GM13976 (cell line): ENCODE data around the gene ERN1.

ENCODE experiments used
- DNase-seq: peaks from one replicate; pipeline ENCODE4 v3.0.0; 2012; ENCODE audit warnings: low spot score
- CTCF ChIP-seq: IDR thresholded peaks from 2 replicates; pipeline ENCODE4 v1.5.1; 2012; ENCODE audit warnings: borderline replicate concordance, mild to moderate bottlenecking; ENCODE audit not compliant: insufficient read depth; ENCODE audit errors: extremely low read depth, missing control alignments, control extremely low read depth
- in situ Hi-C: fragments of 300-500 bp; cut with MboI; formaldehyde crosslinking; loops from one replicate; pipeline ENCODE4 v1.12.0; 2022; ENCODE audit warnings: low sequenced_read_pairs, mixed read lengths, inconsistent platforms; ENCODE audit not compliant: unreplicated experiment

The ERN1 gene

DNA sequence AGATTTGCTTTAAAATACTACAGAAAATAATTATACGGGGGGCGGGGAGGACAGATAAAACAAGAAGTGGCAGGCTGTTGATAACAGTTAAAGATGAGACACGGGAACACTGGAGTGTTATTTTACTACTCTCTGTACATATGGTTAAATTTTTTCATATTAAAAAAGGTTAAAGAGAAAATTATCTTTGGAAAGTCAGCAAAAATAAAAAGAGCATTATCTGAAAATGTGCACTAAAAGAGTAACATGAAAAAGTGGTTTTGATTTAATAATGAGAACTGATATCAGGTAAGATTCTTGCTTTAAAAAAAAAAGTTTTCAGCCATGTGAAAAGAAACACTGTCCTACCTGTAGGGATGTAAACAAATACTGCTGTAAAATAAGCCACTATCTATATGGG, 46.9 kb downstream of the ERN1 start:
- TF ChIP-seq CTCF: no peak

DNA sequence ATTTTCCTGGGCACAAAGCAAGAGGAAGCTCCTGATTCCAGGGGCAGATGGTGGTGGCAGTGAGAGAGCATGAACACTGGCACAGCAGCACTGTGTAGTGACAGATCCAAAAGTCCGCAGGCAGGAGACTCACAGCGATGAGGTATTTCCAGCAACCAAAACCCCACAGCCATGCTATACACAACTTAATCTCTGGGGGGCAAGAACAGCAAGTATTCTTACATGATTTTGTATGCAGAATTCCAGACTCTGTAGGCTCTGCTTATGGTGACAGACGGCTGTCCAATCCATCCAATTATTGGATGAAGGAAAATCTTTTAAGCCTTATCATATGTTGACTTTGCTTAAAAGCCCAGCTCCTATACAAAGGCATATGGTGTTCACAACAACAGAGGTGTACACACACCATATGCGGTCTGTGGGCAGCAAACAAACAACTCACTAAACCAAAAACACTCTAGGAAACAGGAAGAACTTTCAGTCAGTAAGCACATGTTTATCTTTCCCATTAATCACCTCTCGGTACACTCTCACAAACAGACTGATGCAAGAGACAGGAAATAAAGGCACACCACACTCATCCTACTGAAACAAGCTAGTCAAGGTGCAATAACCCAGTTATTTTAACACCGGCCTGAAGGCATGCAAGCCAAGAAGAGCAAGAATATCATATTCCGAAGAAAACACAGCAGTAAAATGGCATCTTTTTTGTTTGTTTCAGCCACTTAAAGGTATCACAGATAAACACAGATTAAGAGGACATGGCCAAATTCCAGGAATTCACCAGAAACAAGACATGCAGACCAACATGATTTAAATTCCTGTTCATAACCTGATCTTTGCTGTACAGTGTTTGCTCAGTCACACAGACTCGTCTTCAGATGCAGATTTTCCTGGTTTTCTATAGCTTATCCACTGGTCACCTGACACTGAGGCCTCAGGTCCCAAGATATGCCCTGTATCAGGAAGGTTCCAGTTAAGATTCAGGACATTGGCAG, 47.8 kb downstream of the ERN1 start:
- DNase-seq: no peak
- no peak for TF ChIP-seq CTCF
- in situ Hi-C loops: no loop called here

More for the DNA sequence above, 46.9 kb downstream of the ERN1 start:
- no peak for DNase-seq
- in situ Hi-C loops: no loop called here

DNA sequence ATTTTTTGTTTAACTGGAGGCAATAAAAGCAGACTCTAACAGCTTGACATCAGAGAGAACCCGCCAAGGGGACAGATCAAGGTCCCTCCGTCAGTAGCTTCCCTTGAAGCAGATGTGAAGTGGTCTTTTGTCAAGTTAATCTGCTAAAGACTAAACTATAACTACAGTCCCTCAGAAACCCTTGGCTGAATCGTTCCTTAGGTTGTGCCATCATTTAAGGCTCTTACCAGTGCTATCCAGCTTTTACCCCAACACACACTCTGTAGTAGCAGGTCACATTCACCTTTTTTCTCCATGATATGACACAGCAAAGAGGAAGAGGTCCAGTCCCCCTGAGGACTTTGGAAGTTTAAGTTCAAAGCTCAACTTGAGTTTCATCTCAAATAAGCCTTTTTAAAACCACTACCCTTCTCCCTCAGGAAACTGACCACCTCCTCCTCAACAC, 49.7 kb downstream of the ERN1 start:
- no peak for DNase-seq
- in situ Hi-C loops: no loop called here
- no peak for TF ChIP-seq CTCF

GRCh38 chr17:64077379-64077778, 52.6 kb downstream of the ERN1 start:
- no peak for TF ChIP-seq CTCF
- in situ Hi-C loops: loop anchor here (10.0 kb wide), 1 partner anchor 47 kb away; no protein-coding TSS in a partner anchor
- no peak for DNase-seq

- no peak for TF ChIP-seq CTCF
- DNase-seq: peak; percentile 52
- in situ Hi-C loops: loop anchor here (10.0 kb wide), 1 partner anchor 49 kb away; no protein-coding TSS in a partner anchor
Measured at GRCh38 chr17:64075913-64076312, 54.0 kb downstream of the ERN1 start.

- in situ Hi-C loops: loop anchor here (10.0 kb wide), 1 partner anchor 50 kb away; no protein-coding TSS in a partner anchor
- no peak for DNase-seq
- TF ChIP-seq CTCF: no peak
Measured at GRCh38 chr17:64074704-64075426, 55.1 kb downstream of the ERN1 start.
